ENCODE results near the gene SND1.

DNA sequence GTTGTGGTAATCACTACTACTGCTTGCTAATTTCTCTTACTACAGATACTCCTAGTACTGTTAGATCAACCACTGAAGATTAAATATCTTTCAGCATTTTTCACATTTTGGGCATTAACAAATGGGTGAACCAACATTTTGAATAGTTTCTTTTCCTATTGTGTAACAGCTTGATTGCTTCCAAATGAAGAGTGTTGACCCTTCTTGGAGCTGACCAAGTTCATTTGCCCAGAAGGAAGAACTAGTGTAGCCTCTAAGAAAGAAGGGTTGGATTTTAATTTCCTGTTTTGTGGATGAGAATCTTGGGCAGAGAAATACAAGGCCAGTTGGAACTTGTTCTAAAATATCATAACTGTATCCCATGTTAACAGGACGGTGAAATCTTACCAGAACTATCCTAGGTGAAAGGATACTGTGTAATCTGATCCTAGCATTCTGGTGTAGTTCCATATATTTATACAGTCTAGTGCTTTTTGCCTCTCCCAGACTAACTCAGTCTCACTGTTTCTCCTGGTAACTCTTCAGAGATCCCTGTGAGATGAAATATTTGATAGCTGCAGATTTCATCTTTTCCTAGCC lies 37.3 kb downstream of the SND1 start:
- TF ChIP-seq, protein P1, sequence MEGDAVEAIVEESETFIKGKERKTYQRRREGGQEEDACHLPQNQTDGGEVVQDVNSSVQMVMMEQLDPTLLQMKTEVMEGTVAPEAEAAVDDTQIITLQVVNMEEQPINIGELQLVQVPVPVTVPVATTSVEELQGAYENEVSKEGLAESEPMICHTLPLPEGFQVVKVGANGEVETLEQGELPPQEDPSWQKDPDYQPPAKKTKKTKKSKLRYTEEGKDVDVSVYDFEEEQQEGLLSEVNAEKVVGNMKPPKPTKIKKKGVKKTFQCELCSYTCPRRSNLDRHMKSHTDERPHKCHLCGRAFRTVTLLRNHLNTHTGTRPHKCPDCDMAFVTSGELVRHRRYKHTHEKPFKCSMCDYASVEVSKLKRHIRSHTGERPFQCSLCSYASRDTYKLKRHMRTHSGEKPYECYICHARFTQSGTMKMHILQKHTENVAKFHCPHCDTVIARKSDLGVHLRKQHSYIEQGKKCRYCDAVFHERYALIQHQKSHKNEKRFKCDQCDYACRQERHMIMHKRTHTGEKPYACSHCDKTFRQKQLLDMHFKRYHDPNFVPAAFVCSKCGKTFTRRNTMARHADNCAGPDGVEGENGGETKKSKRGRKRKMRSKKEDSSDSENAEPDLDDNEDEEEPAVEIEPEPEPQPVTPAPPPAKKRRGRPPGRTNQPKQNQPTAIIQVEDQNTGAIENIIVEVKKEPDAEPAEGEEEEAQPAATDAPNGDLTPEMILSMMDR (IDR thresholded peaks at IDR 0.05): no peak
- no peak for TF ChIP-seq POLR2AphosphoS5 (IDR thresholded peaks at IDR 0.05; ENCODE audit: insufficient read depth in 1 of 2, low read depth in 1 of 2)
- TF ChIP-seq POLR2A (IDR thresholded peaks at IDR 0.05): no peak

All from vagina (tissue), 2 donors.